ENCODE data around the gene STX18. TPM values are rescaled to one million over a fixed set of nuclear protein-coding genes. Genes with fewer than 3 reads are reported as not detected.

STX18 gene
- total and polyA plus RNA-seq, 8 donors: 18.6 to 60.6 (median 51.9) TPM

DNA sequence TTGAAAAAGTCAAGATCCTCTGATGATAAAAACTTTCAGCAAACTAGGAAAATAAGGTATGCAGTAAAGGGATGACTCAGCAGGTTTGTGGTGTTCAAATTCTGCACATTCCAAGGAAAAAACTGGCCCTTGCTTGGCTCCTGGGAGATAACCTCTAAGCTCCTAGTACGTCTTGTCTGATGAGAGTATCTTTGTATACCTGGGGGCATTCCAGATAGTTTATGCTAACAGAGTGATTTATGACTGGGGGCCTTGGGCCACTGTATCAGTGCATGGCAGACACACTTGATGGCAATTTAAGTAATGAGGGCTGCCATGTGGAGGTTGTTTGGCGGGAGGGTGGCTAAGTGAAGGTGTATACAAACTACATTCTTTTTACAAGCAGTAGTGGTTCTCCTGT is 98.0 kb downstream of the STX18 start:
- DNase-seq (no peak), ATAC-seq (no peak)
- TF ChIP-seq, protein P1, sequence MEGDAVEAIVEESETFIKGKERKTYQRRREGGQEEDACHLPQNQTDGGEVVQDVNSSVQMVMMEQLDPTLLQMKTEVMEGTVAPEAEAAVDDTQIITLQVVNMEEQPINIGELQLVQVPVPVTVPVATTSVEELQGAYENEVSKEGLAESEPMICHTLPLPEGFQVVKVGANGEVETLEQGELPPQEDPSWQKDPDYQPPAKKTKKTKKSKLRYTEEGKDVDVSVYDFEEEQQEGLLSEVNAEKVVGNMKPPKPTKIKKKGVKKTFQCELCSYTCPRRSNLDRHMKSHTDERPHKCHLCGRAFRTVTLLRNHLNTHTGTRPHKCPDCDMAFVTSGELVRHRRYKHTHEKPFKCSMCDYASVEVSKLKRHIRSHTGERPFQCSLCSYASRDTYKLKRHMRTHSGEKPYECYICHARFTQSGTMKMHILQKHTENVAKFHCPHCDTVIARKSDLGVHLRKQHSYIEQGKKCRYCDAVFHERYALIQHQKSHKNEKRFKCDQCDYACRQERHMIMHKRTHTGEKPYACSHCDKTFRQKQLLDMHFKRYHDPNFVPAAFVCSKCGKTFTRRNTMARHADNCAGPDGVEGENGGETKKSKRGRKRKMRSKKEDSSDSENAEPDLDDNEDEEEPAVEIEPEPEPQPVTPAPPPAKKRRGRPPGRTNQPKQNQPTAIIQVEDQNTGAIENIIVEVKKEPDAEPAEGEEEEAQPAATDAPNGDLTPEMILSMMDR (IDR thresholded peaks at IDR 0.05): no peak
- Histone ChIP-seq H3K36me3 (no peaks in the 10 kb centered on the region), H3K27me3 (no peaks in the 10 kb centered on the region), H3K4me1 (no peaks in the 10 kb centered on the region), H3K9me3 (no peaks in the 10 kb centered on the region), H3K27ac (no peak overlapping the region), H3K4me3 (no peak overlapping the region)
- intact Hi-C loops (cut with DNase I): no loop called here

DNA sequence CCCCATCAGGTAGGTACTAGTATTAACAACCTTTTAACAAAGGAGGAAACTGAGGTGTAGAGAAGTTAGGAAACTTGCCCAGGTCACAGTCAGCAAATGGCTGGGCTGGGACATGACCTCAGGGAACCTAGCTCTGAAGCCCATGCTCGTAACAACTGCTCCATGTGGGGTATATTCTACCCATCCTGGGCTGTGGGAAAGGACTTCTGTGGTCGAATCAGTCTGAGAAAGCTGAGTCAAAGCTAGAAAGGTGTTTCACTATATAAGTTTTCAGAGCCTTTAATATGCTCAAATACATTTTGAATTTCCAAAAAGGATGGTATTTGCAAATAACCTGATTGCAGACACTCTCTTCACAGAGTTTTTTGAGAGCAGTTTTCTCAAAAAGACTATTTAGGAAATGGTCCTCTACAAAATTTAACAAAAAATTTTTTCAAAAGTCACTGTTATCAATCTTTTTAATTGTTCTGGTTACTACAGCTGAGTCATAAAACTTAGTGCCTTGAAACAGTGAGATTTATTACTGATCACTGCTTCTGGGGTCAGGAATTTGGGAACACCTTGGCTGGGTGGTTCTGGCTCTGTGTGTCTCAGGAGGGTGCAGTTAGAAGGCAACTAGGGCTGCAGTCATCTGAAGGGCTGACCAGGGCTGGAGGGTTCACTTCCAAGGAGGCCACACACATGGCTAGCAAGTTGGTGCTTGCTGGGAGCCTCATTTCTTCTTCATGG is 101.4 kb downstream of the STX18 start:
- intact Hi-C loops (cut with DNase I): no loop called here
- DNase-seq (no peak), ATAC-seq (no peak)
- TF ChIP-seq, protein P1 (IDR thresholded peaks at IDR 0.05): no peak
- H3K4me3 ChIP-seq: no peak overlapping the region
- peaks cover 0 to 30% of the 10 kb centered on the region in 2 donors for H3K36me3 ChIP-seq
- H3K27ac ChIP-seq: no peak overlapping the region
- no peaks in the 10 kb centered on the region for H3K9me3 ChIP-seq
- H3K27me3 ChIP-seq: no peaks in the 10 kb centered on the region
- no peaks in the 10 kb centered on the region for H3K4me1 ChIP-seq

DNA sequence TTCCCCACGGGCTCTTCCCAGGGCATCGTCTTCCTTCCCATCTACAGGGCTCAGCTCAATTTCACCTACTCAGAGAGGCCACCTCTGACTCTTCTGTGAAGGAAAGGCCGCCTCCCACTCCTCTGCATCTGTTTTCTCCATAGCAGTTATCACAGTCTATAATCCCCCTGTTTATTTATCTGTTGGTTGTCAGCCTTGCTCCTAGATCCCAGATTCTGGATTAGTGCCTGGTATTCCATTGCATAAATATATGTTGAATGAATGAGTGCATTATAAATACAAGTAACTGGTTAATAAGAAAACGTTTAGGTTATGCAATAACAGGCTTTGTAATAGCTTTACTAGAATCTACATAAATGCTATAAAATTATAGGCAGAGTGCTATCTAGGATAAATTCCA is 102.1 kb downstream of the STX18 start:
- DNase-seq (peak in 2 of 4 donors; percentile 69 to 81), ATAC-seq (no peak)
- TF ChIP-seq, protein P1 (IDR thresholded peaks at IDR 0.05): no peak
- Histone ChIP-seq H3K27me3 (no peaks in the 10 kb centered on the region), H3K4me3 (no peak overlapping the region), H3K9me3 (no peaks in the 10 kb centered on the region), H3K27ac (no peak overlapping the region), H3K36me3 (peaks cover 0 to 37% of the 10 kb centered on the region in 2 donors), H3K4me1 (no peaks in the 10 kb centered on the region)
- intact Hi-C loops (cut with DNase I): no loop called here

- H3K4me1 ChIP-seq: no peaks in the 10 kb centered on the region
- no peak overlapping the region for H3K4me3 ChIP-seq
- no peaks in the 10 kb centered on the region for H3K27me3 ChIP-seq
- no peak overlapping the region for H3K27ac ChIP-seq
- H3K36me3 ChIP-seq: peaks cover 0 to 46% of the 10 kb centered on the region in 2 donors
- no peaks in the 10 kb centered on the region for H3K9me3 ChIP-seq
- TF ChIP-seq, protein P1 (IDR thresholded peaks at IDR 0.05): no peak
- intact Hi-C loops (cut with DNase I): no loop called here
- no peak for ATAC-seq
- DNase-seq: no peak
These were observed 103.0 kb downstream of the STX18 start for GRCh38 chr4:4438891-4439290.

DNA sequence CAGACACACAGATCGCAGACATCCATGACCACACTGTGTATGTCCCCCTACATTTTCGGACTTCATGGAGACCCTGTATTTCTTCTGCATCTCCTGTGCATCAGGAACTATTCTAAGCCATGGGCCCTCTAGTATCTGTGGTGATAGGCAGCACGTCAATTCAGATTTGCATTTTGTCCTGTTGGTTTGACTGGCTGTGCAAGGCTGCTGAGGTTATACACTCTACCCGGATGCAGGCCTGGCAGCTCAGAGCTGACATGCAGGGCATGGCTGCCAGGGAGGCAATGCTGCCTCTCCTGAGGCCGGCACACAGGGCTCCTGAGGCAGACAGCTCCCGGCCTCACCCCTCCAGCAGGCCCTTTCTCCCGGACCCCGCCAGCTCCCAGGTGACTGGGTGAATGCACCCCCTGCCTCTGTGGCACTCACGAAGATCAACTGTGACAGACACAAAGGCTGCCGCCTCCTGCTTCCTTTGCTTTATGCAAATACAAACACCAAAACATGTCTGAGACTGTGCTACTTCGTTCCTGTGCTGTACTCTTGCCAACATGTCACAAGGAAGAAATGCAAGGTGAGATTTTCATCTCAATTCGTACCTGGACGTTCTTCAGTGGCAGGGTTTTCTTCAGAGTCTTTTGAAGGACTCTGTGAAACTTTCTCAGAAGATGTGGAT is 103.9 kb downstream of the STX18 start:
- no peaks in the 10 kb centered on the region for H3K4me1 ChIP-seq
- no peak for DNase-seq
- intact Hi-C loops (cut with DNase I): no loop called here
- TF ChIP-seq, protein P1 (IDR thresholded peaks at IDR 0.05): no peak
- no peaks in the 10 kb centered on the region for H3K27me3 ChIP-seq
- H3K36me3 ChIP-seq: peaks cover 0 to 54% of the 10 kb centered on the region in 2 donors
- H3K27ac ChIP-seq: no peak overlapping the region
- no peak for ATAC-seq
- H3K9me3 ChIP-seq: no peaks in the 10 kb centered on the region
- H3K4me3 ChIP-seq: no peak overlapping the region
